ENCODE results near the gene SEL1L3. TPM values are rescaled to one million over a fixed set of nuclear protein-coding genes. Genes with fewer than 3 reads are reported as not detected.
"Not testable (repeated sequence)": the region's sequence is repeated elsewhere in the genome, so short reads cannot be mapped to it uniquely, and the experiment has no call there.

SEL1L3 gene
- total and polyA plus RNA-seq, 12 donors, result 1.4 to 9.8 (median 3.5) TPM

DNA sequence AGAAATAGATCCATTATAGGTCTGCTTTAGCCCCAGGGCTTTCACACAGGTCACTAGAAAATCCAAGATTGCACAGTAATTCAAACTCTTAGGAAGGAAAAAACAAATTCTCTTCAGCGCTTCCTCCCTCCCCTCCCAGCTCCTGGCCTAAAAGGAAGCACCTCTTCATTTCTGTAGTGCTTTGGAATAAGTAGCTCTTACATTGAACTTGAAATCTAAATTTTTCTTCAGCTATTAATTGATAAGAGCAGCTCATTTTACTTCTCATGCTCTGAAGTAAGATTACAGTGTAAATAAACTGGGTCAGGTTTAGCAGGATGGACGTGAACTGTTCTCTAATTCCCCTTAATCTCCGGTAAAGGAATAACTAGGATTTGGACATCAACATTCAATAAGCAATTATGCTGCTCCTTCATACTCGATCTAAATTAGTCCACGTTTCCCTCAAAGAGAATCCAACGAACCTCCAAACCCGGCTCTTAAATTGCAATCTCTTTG lies 10.9 kb upstream of the SEL1L3 start:
- WGBS, 2 donors, result 90% methylated on average over 7 of the region's 7 CpGs
- no peak for ATAC-seq

GRCh38 chr4:25872851-25873631 lies 10.3 kb upstream of the SEL1L3 start:
- WGBS, 2 donors, result 82 to 84% methylated on average over 13 of the region's 13 CpGs
- TF ChIP-seq, protein P1, sequence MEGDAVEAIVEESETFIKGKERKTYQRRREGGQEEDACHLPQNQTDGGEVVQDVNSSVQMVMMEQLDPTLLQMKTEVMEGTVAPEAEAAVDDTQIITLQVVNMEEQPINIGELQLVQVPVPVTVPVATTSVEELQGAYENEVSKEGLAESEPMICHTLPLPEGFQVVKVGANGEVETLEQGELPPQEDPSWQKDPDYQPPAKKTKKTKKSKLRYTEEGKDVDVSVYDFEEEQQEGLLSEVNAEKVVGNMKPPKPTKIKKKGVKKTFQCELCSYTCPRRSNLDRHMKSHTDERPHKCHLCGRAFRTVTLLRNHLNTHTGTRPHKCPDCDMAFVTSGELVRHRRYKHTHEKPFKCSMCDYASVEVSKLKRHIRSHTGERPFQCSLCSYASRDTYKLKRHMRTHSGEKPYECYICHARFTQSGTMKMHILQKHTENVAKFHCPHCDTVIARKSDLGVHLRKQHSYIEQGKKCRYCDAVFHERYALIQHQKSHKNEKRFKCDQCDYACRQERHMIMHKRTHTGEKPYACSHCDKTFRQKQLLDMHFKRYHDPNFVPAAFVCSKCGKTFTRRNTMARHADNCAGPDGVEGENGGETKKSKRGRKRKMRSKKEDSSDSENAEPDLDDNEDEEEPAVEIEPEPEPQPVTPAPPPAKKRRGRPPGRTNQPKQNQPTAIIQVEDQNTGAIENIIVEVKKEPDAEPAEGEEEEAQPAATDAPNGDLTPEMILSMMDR (IDR thresholded peaks at IDR 0.05), result no peak
- no peak for DNase-seq
- intact Hi-C loops (cut with DNase I), result no loop called here
- Histone ChIP-seq H3K27ac (no peak overlapping the region), H3K4me3 (no peak overlapping the region), H3K36me3 (no peaks in the 10 kb centered on the region), H3K9me3 (no peaks in the 10 kb centered on the region), H3K4me1 (peaks cover 0 to 4% (median 0%) of the 10 kb centered on the region in 9 donors), H3K27me3 (no peaks in the 10 kb centered on the region)
- no peak for ATAC-seq

More for the DNA sequence above, 10.9 kb upstream of the SEL1L3 start:
- Histone ChIP-seq H3K27ac (no peak overlapping the region), H3K4me1 (no peaks in the 10 kb centered on the region), H3K4me3 (no peak overlapping the region), H3K36me3 (no peaks in the 10 kb centered on the region), H3K9me3 (no peaks in the 10 kb centered on the region), H3K27me3 (no peaks in the 10 kb centered on the region)
- no peak for DNase-seq
- intact Hi-C loops (cut with DNase I), result no loop called here
- TF ChIP-seq, protein P1 (IDR thresholded peaks at IDR 0.05), result no peak

DNA sequence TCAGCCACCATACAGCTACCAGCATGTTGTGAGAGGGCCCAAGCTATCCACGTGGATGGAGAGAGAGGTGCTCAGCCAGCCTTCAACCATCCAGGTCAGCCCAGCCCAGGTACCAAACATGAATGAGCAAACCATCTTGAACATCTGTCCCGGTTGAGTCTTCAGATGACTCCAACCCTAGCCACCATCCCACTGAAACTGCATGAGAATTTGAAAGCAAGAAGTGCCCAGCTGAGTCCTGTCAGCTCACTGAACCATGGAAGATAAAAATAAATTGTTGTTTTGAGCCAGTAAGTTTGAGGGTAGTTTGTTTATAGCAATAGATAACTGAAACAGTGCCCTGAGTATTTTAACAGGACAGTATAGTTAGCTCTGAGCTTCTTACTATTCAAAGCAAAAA lies 7.3 kb upstream of the SEL1L3 start:
- H3K27me3 ChIP-seq, result no peaks in the 10 kb centered on the region
- WGBS, 2 donors, result 92 to 98% methylated on average over 2 of the region's 2 CpGs
- DNase-seq, result no peak
- H3K9me3 ChIP-seq, result no peaks in the 10 kb centered on the region
- H3K27ac ChIP-seq, result no peak overlapping the region
- H3K4me3 ChIP-seq, result no peak overlapping the region
- ATAC-seq, result no peak
- H3K4me1 ChIP-seq, result peaks cover 0 to 15% (median 0%) of the 10 kb centered on the region in 9 donors
- no peaks in the 10 kb centered on the region for H3K36me3 ChIP-seq
- TF ChIP-seq, protein P1 (IDR thresholded peaks at IDR 0.05), result no peak
- intact Hi-C loops (cut with DNase I), result no loop called here

- TF ChIP-seq, protein P1 (IDR thresholded peaks at IDR 0.05), result no peak
- Histone ChIP-seq H3K27me3 (no peaks in the 10 kb centered on the region), H3K27ac (no peak overlapping the region), H3K4me3 (no peak overlapping the region), H3K36me3 (no peaks in the 10 kb centered on the region), H3K9me3 (no peaks in the 10 kb centered on the region), H3K4me1 (peaks cover 0 to 21% (median 5%) of the 10 kb centered on the region in 9 donors)
- DNase-seq, result no peak
- ATAC-seq, result peak in 1 of 8 donors; percentile 27
- intact Hi-C loops (cut with DNase I), result no loop called here
- 62 to 70% methylated on average over 6 of the region's 6 CpGs for WGBS, 2 donors
Observed at GRCh38 chr4:25867781-25868294, 5.0 kb upstream of the SEL1L3 start.

GRCh38 chr4:25866401-25866800 lies 3.6 kb upstream of the SEL1L3 start:
- WGBS, 2 donors, result 95 to 96% methylated on average over 4 of the region's 4 CpGs
- intact Hi-C loops (cut with DNase I), result not testable (repeated sequence)

More at GRCh38 chr4:25866401-25866800, 3.6 kb upstream of the SEL1L3 start:
- H3K27me3 ChIP-seq, DNase-seq, ATAC-seq, H3K27ac ChIP-seq, H3K36me3 ChIP-seq, H3K9me3 ChIP-seq, H3K4me3 ChIP-seq: not testable (repeated sequence)
- H3K4me1 ChIP-seq, result peaks cover 0 to 23% (median 13%) of the 10 kb centered on the region in 9 donors
